ENCODE measurements around the gene TRIO. TPM values are rescaled to one million over a fixed set of nuclear protein-coding genes. Genes with fewer than 3 reads are reported as not detected.

The TRIO gene
- total RNA-seq, 1 donor from 2014 or later = 163 TPM

DNA sequence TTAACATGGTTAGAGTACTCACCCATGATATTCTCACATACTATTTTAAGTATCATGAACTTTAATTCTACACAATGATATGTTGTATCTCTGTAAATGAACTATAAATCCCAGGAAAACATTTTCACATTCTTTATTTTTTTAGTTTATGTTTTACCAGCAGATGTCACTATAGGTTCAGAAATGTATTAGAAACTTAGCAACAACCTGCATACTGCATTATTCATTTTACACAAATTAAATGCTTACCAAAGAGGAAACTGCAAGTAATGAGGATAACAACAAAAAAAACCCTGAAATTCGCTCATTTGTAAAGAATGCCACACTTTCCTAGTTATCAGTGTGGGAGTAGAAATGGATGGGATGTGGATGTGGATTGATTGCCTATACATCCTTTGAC is 221.0 kb downstream of the TRIO start:
- Mint-ChIP-seq H3K27ac (no peak overlapping the region), H3K9me3 (ENCODE audit: low read depth) (no peaks in the 10 kb centered on the region), H3K27me3 (no peaks in the 10 kb centered on the region), H3K4me3 (ENCODE audit: low read depth) (no peak overlapping the region), H3K4me1 (ENCODE audit: low read depth) (no peaks in the 10 kb centered on the region), H3K36me3 (ENCODE audit: insufficient read depth) (peaks cover 29% of the 10 kb centered on the region)
- TF ChIP-seq, protein P1, sequence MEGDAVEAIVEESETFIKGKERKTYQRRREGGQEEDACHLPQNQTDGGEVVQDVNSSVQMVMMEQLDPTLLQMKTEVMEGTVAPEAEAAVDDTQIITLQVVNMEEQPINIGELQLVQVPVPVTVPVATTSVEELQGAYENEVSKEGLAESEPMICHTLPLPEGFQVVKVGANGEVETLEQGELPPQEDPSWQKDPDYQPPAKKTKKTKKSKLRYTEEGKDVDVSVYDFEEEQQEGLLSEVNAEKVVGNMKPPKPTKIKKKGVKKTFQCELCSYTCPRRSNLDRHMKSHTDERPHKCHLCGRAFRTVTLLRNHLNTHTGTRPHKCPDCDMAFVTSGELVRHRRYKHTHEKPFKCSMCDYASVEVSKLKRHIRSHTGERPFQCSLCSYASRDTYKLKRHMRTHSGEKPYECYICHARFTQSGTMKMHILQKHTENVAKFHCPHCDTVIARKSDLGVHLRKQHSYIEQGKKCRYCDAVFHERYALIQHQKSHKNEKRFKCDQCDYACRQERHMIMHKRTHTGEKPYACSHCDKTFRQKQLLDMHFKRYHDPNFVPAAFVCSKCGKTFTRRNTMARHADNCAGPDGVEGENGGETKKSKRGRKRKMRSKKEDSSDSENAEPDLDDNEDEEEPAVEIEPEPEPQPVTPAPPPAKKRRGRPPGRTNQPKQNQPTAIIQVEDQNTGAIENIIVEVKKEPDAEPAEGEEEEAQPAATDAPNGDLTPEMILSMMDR (IDR thresholded peaks at IDR 0.05; ENCODE audit: unreplicated experiment) = no peak
- DNase-seq (ENCODE audit: low spot score, unreplicated experiment) = no peak

DNA sequence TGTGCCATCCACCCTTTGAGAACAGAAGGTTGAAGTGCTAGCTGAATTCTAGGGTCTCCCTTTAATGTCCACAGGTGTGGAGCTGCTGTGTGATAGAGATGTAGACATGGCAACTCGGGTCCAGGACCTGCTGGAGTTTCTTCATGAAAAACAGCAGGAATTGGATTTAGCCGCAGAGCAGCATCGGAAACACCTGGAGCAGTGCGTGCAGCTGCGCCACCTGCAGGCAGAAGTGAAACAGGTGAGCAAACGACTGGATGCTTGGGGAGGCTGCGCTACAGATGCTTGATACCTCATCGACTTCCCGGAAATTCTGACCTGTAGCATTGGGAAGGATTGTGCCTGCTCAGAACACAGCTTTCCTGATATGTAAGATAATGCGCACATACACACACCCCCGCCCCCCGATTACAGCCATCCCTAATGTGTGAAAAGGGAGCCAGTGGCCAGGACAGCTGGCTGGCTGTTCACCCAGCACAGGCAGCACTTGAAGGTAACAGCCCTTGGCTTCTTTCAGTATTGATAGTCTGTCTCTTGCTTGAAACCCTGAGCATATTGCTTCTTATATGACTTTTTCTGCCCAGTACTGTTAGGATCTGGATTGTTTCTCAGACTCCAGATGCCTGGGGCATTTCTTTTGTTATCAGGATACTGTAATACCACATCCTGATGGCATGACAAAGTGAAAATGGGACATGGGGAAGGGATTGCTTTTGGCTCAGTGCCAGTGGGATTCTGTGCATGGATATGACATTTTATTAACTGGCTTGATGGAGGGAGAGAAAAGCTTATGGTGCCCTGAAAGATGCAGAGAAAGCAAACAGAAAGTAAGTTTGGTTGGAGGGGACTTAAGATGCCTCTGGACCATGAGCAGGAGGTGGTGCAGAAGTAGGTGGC is 221.7 kb downstream of the TRIO start:
- DNase-seq (ENCODE audit: low spot score, unreplicated experiment) = peak; percentile 56
- peak overlapping the region; percentile 74 for H3K27ac Mint-ChIP-seq
- H3K4me1 Mint-ChIP-seq (ENCODE audit: low read depth) = no peaks in the 10 kb centered on the region
- H3K4me3 Mint-ChIP-seq (ENCODE audit: low read depth) = no peak overlapping the region
- no peaks in the 10 kb centered on the region for H3K9me3 Mint-ChIP-seq (ENCODE audit: low read depth)
- TF ChIP-seq, protein P1 (IDR thresholded peaks at IDR 0.05; ENCODE audit: unreplicated experiment) = peak; percentile 82
- no peaks in the 10 kb centered on the region for H3K27me3 Mint-ChIP-seq
- H3K36me3 Mint-ChIP-seq (ENCODE audit: insufficient read depth) = peaks cover 32% of the 10 kb centered on the region

DNA sequence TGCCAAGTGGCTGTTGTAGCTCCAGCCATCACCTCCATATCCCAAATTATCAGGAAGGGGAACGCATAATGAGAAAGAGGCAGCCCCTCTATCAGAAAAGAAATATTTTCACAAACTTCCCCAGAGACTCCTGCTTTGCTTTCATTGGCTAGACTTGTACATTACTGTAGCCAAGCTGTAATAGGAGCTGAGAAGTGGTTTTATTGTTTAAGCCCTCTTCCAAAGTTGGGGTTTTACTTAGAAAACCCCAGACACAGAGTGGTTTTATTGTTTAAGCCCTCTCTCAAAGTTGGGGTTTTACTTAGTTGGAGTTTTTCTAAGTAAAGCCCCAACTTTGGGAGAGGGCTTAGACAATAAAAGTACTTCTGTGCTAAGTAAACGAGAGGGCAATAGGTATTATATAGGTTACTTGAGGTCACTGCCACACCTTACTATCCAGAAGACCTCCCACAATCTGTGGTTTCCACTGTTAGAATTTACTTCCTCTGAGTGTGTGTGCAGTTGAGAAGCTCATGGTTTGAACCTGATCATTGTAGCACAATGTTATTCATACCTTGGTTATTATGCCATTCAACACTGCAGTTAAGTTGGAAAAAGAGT is 222.8 kb downstream of the TRIO start:
- TF ChIP-seq, protein P1 (IDR thresholded peaks at IDR 0.05; ENCODE audit: unreplicated experiment) = no peak
- H3K36me3 Mint-ChIP-seq (ENCODE audit: insufficient read depth) = peaks cover 33% of the 10 kb centered on the region
- H3K27me3 Mint-ChIP-seq = no peaks in the 10 kb centered on the region
- no peak overlapping the region for H3K4me3 Mint-ChIP-seq (ENCODE audit: low read depth)
- H3K27ac Mint-ChIP-seq = no peak overlapping the region
- DNase-seq (ENCODE audit: low spot score, unreplicated experiment) = no peak
- H3K9me3 Mint-ChIP-seq (ENCODE audit: low read depth) = no peaks in the 10 kb centered on the region
- no peaks in the 10 kb centered on the region for H3K4me1 Mint-ChIP-seq (ENCODE audit: low read depth)

DNA sequence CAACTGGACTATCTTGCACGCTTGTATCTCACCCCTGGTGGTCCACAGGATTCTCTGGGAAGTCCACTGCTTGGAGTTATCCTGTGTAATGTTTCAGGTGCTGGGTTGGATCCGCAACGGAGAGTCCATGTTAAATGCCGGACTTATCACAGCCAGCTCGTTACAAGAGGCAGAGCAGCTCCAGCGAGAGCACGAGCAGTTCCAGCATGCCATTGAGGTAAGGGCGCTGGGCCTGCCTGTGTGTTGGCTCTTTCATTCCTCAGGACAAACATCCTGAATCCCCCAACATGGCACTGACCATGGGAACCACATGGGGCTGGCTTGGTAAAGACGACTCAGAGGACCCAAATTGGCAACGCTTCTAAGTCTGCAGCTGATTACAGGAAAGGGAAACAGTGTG is 223.6 kb downstream of the TRIO start:
- H3K27me3 Mint-ChIP-seq = no peaks in the 10 kb centered on the region
- no peak for DNase-seq (ENCODE audit: low spot score, unreplicated experiment)
- no peak overlapping the region for H3K4me3 Mint-ChIP-seq (ENCODE audit: low read depth)
- no peak overlapping the region for H3K27ac Mint-ChIP-seq
- peaks cover 30% of the 10 kb centered on the region for H3K36me3 Mint-ChIP-seq (ENCODE audit: insufficient read depth)
- no peaks in the 10 kb centered on the region for H3K9me3 Mint-ChIP-seq (ENCODE audit: low read depth)
- TF ChIP-seq, protein P1 (IDR thresholded peaks at IDR 0.05; ENCODE audit: unreplicated experiment) = no peak
- no peaks in the 10 kb centered on the region for H3K4me1 Mint-ChIP-seq (ENCODE audit: low read depth)

DNA sequence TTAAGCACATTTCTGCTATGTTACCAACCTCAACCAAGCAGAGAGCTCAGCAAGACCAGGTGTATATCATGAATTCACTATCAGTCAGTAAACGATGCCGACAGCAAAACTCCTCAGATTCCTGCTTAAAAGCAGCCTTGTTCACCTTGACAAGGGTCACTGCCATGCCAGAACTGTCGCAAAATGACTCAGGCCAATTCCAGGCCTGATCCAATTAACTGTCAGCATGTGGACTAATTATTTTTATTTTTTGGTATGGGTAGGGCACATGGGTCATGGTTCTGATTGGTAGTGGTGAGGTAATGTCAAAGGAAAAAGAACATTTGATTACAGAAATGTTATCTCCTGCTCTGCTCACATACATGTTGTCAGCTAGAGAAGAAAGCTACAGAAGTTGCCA is 224.2 kb downstream of the TRIO start:
- Mint-ChIP-seq H3K4me1 (ENCODE audit: low read depth) (no peaks in the 10 kb centered on the region), H3K27ac (no peak overlapping the region), H3K27me3 (no peaks in the 10 kb centered on the region), H3K4me3 (ENCODE audit: low read depth) (no peak overlapping the region), H3K36me3 (ENCODE audit: insufficient read depth) (peaks cover 29% of the 10 kb centered on the region), H3K9me3 (ENCODE audit: low read depth) (no peaks in the 10 kb centered on the region)
- TF ChIP-seq, protein P1 (IDR thresholded peaks at IDR 0.05; ENCODE audit: unreplicated experiment) = no peak
- DNase-seq (ENCODE audit: low spot score, unreplicated experiment) = no peak

All from progenitor cell of endocrine pancreas (in vitro differentiated cells).